Mesothelial cell of epicardium (in vitro differentiated cells): ENCODE data around the gene NTM. TPM values are rescaled to one million over a fixed set of nuclear protein-coding genes. Genes with fewer than 3 reads are reported as not detected.

Experiments
- DNase-seq, 2 experiments: peaks; one replicate each; pipeline ENCODE4 v3.0.0; 2021; ENCODE audit warnings: low spot score in 2 of 2; ENCODE audit not compliant: unreplicated experiment in 2 of 2
- H3K27ac Mint-ChIP-seq: 2 replicates; pipeline ENCODE4 v1.8.0; 2021; ENCODE audit warnings: mixed read lengths
- H3K27me3 Mint-ChIP-seq: 2 replicates; pipeline ENCODE4 v1.8.0; 2021; ENCODE audit warnings: low read depth, mixed read lengths
- H3K36me3 Mint-ChIP-seq: 2 replicates; pipeline ENCODE4 v1.8.0; 2021; ENCODE audit warnings: mixed read lengths
- H3K4me1 Mint-ChIP-seq: 2 replicates; pipeline ENCODE4 v1.8.0; 2021; ENCODE audit warnings: mixed read lengths
- H3K4me3 Mint-ChIP-seq: 2 replicates; pipeline ENCODE4 v1.8.0; 2021; ENCODE audit warnings: mild to moderate bottlenecking, moderate library complexity, mixed read lengths
- H3K9me3 Mint-ChIP-seq: 2 replicates; pipeline ENCODE4 v1.8.0; 2021; ENCODE audit warnings: mixed read lengths
- CTCF ChIP-seq: fragments of 200-600 bp; sonication (generic); IDR thresholded peaks from one replicate; pipeline ENCODE4 v1.5.0; 2021; ENCODE audit warnings: antibody characterized with exemption; ENCODE audit not compliant: unreplicated experiment
- total RNA-seq: library from RNA; stranded (reverse); gene quantifications from 3 replicates; pipeline ENCODE4 v1.2.1, GENCODE V29; 2021

Gene NTM
- total RNA-seq, 1 donor from 2014 or later, result 3.9 TPM

- Mint-ChIP-seq H3K27ac (no peak overlapping the region), H3K4me1 (no peaks in the 10 kb centered on the region), H3K27me3 (peaks cover 38% of the 10 kb centered on the region), H3K9me3 (peaks cover 14% of the 10 kb centered on the region), H3K36me3 (no peaks in the 10 kb centered on the region), H3K4me3 (no peak overlapping the region)
- no peak for DNase-seq
- no peak for TF ChIP-seq CTCF
Measured at GRCh38 chr11:131441051-131441810, 70.8 kb downstream of the NTM start.

- Mint-ChIP-seq H3K4me1 (no peaks in the 10 kb centered on the region), H3K27me3 (peaks cover 30% of the 10 kb centered on the region), H3K9me3 (no peaks in the 10 kb centered on the region), H3K4me3 (no peak overlapping the region), H3K27ac (no peak overlapping the region), H3K36me3 (no peaks in the 10 kb centered on the region)
- no peak for DNase-seq
- TF ChIP-seq CTCF, result no peak
Measured at GRCh38 chr11:131446590-131447275, 76.3 kb downstream of the NTM start.

- H3K9me3 Mint-ChIP-seq, result no peaks in the 10 kb centered on the region
- DNase-seq, result no peak
- no peak overlapping the region for H3K27ac Mint-ChIP-seq
- H3K4me1 Mint-ChIP-seq, result no peaks in the 10 kb centered on the region
- no peak for TF ChIP-seq CTCF
- no peak overlapping the region for H3K4me3 Mint-ChIP-seq
- H3K27me3 Mint-ChIP-seq, result peaks cover 27% of the 10 kb centered on the region
- no peaks in the 10 kb centered on the region for H3K36me3 Mint-ChIP-seq
Measured at GRCh38 chr11:131447277-131447815, 76.9 kb downstream of the NTM start.

- H3K27ac Mint-ChIP-seq, result no peak overlapping the region
- peaks cover 33% of the 10 kb centered on the region for H3K27me3 Mint-ChIP-seq
- H3K4me3 Mint-ChIP-seq, result no peak overlapping the region
- TF ChIP-seq CTCF, result no peak
- no peak for DNase-seq
- H3K4me1 Mint-ChIP-seq, result no peaks in the 10 kb centered on the region
- no peaks in the 10 kb centered on the region for H3K9me3 Mint-ChIP-seq
- H3K36me3 Mint-ChIP-seq, result no peaks in the 10 kb centered on the region
Measured at GRCh38 chr11:131447898-131448297, 77.5 kb downstream of the NTM start.

GRCh38 chr11:131449036-131450019, 78.9 kb downstream of the NTM start:
- no peak for TF ChIP-seq CTCF
- no peaks in the 10 kb centered on the region for H3K4me1 Mint-ChIP-seq
- peaks cover 34% of the 10 kb centered on the region for H3K27me3 Mint-ChIP-seq
- no peaks in the 10 kb centered on the region for H3K9me3 Mint-ChIP-seq
- DNase-seq, result no peak
- no peak overlapping the region for H3K4me3 Mint-ChIP-seq
- no peaks in the 10 kb centered on the region for H3K36me3 Mint-ChIP-seq
- H3K27ac Mint-ChIP-seq, result no peak overlapping the region
